Thyroid gland (tissue), 4 donors: ENCODE data around the gene ZSWIM6.

Experiments
- CTCF ChIP-seq, 6 experiments: fragments of 200-600 bp in 3 of 6; fragments of 450-650 bp in 3 of 6; sonication (generic) in 3 of 6; IDR thresholded peaks; one replicate each; pipeline ENCODE4 v1.5.1; 2016 to 2019; ENCODE audit warnings: antibody characterized with exemption in 6 of 6, mild to moderate bottlenecking in 2 of 6, inconsistent platforms in 1 of 6, moderate library complexity in 1 of 6
- POLR2A ChIP-seq, 2 donors: fragments of 450-650 bp; IDR thresholded peaks; one replicate each; pipeline ENCODE4 v1.6.1; 2017; ENCODE audit warnings: antibody characterized with exemption in 2 of 2, mild to moderate bottlenecking in 2 of 2, moderate library complexity in 1 of 2

- TF ChIP-seq CTCF (IDR thresholded peaks at IDR 0.05): no peak
- TF ChIP-seq POLR2A (IDR thresholded peaks at IDR 0.05): no peak
Observed at GRCh38 chr5:61493973-61494372, 161.9 kb downstream of the ZSWIM6 start.
